Neural crest cell (in vitro differentiated cells): ENCODE measurements around the gene AARS1. TPM values are rescaled to one million over a fixed set of nuclear protein-coding genes. Genes with fewer than 3 reads are reported as not detected.
"Not testable (repeated sequence)": the region's sequence is repeated elsewhere in the genome, so short reads cannot be mapped to it uniquely, and the experiment has no call there.

Source experiments
- DNase-seq: peaks from one replicate; pipeline ENCODE4 v3.0.0; 2021; ENCODE audit warnings: low read depth, mixed read lengths, low spot score
- H3K27ac Mint-ChIP-seq: one replicate; pipeline ENCODE4 v1.8.0; 2021; ENCODE audit warnings: mild to moderate bottlenecking, mixed read lengths; ENCODE audit not compliant: unreplicated experiment
- H3K27me3 Mint-ChIP-seq: 2 replicates; pipeline ENCODE4 v1.8.0; 2021; ENCODE audit warnings: low read depth, mild to moderate bottlenecking, mixed read lengths
- H3K36me3 Mint-ChIP-seq: 2 replicates; pipeline ENCODE4 v1.8.0; 2021; ENCODE audit warnings: low read depth, mild to moderate bottlenecking, mixed read lengths
- H3K4me1 Mint-ChIP-seq: 2 replicates; pipeline ENCODE4 v1.8.0; 2021; ENCODE audit warnings: mixed read lengths
- H3K4me3 Mint-ChIP-seq: one replicate; pipeline ENCODE4 v1.8.0; 2021; ENCODE audit warnings: mild to moderate bottlenecking, mixed read lengths
- H3K9me3 Mint-ChIP-seq: 2 replicates; pipeline ENCODE4 v1.8.0; 2021; ENCODE audit warnings: mixed read lengths
- total RNA-seq: library from RNA; stranded (reverse); gene quantifications from 2 replicates; pipeline ENCODE4 v1.2.1, GENCODE V29; 2021
- TF ChIP-seq, protein P1 (sequence below): fragments of 200-600 bp; sonication (generic); conservative IDR thresholded peaks from 2 replicates; pipeline ENCODE4 v1.5.0; 2021; ENCODE audit warnings: antibody characterized with exemption, mild to moderate bottlenecking

The AARS1 gene
- total RNA-seq, 1 donor from 2014 or later, result 128 TPM

DNA sequence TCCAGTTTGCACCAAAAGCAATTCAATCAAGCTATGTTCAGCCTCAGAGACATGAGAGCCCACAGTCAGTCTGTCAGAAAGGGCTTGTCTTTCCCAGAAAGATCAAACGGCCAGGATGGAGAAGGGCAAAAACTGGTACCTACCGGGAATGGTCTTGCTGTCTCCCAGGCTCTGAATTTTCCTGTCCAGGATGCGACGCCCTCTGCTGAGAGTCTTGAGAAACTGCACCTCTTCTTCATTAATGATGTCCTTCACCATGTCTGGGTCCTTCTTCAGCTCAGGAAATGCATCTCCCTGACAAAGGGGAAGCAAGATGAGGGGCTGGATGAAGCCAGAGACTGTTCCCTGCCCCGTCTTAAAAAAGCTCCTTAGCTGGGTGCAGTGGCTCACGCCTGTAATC is 21.8 kb downstream of the AARS1 start:
- peak; percentile 58 for DNase-seq
- no peak overlapping the region for H3K27ac Mint-ChIP-seq

DNA sequence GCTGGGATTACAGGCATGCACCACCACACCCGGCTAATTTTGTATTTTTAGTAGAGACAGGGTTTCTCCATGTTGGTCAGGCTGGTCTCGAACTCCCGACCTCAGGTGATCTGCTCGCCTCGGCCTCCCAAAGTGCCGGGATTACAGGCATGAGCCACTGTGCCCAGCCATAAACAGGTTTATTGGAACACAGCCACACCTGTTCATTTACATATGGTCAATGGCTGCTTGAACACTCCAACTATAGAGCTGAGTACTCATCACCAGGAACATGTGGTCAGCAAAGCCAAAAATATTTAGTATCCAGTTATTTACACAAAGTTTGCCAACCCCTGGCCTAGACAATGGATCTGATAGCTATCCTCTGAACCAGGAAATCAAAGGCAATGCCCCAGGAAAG is 29.4 kb downstream of the AARS1 start:
- H3K9me3 Mint-ChIP-seq, DNase-seq, H3K4me1 Mint-ChIP-seq, H3K4me3 Mint-ChIP-seq, H3K27me3 Mint-ChIP-seq, H3K27ac Mint-ChIP-seq: not testable (repeated sequence)
- peaks cover 12% of the 10 kb centered on the region for H3K36me3 Mint-ChIP-seq

More for the DNA sequence above, 21.8 kb downstream of the AARS1 start:
- H3K27me3 Mint-ChIP-seq, result no peaks in the 10 kb centered on the region
- H3K4me1 Mint-ChIP-seq, result no peaks in the 10 kb centered on the region
- peaks cover 22% of the 10 kb centered on the region for H3K36me3 Mint-ChIP-seq
- H3K9me3 Mint-ChIP-seq, result no peaks in the 10 kb centered on the region
- H3K4me3 Mint-ChIP-seq, result no peak overlapping the region
- TF ChIP-seq, protein P1, sequence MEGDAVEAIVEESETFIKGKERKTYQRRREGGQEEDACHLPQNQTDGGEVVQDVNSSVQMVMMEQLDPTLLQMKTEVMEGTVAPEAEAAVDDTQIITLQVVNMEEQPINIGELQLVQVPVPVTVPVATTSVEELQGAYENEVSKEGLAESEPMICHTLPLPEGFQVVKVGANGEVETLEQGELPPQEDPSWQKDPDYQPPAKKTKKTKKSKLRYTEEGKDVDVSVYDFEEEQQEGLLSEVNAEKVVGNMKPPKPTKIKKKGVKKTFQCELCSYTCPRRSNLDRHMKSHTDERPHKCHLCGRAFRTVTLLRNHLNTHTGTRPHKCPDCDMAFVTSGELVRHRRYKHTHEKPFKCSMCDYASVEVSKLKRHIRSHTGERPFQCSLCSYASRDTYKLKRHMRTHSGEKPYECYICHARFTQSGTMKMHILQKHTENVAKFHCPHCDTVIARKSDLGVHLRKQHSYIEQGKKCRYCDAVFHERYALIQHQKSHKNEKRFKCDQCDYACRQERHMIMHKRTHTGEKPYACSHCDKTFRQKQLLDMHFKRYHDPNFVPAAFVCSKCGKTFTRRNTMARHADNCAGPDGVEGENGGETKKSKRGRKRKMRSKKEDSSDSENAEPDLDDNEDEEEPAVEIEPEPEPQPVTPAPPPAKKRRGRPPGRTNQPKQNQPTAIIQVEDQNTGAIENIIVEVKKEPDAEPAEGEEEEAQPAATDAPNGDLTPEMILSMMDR, result peak; percentile 68

DNA sequence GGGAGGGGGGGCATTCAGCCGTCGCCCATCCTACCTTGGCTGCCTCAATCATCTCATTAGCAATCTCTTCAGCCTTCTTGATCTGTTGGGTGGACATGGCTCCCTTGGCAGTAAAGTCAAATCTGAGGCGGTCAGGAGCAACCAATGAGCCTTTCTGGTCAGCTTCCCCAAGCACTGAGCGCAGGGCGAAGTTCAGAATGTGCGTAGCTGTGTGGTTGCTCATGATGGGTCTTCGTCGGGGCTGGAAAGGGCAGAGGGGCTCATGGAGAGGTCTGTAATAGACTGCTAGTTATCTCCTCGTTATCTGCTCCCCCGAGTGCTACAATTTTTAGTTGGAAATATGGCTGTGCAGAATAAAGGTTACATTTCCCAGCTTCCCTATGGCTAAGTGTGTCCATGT is 30.4 kb downstream of the AARS1 start:
- no peak for DNase-seq
- Mint-ChIP-seq H3K4me1 (no peaks in the 10 kb centered on the region), H3K9me3 (no peaks in the 10 kb centered on the region), H3K36me3 (peaks cover 12% of the 10 kb centered on the region), H3K27me3 (no peaks in the 10 kb centered on the region), H3K4me3 (no peak overlapping the region), H3K27ac (no peak overlapping the region)
- TF ChIP-seq, protein P1, result no peak

DNA sequence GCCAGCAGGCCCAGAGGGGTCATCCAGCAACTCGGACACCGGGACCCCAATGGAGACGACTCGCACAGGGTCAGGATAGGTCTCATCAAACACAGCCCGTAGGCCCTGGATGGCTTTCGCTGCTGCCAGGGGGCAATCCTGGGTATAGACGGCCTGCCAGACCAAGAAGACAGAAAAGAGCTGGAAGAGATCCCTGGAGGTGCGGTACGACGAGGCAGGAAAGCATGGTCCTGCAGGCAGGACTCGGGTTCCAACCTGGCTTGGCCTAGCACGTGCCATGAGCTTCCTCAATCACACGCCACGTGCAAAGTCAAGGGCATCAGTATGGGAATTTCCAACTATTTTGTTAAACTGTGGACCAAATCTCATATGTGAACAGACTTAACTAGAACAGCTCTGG is 31.2 kb downstream of the AARS1 start:
- H3K27ac Mint-ChIP-seq, result peak overlapping the region; percentile 27

DNA sequence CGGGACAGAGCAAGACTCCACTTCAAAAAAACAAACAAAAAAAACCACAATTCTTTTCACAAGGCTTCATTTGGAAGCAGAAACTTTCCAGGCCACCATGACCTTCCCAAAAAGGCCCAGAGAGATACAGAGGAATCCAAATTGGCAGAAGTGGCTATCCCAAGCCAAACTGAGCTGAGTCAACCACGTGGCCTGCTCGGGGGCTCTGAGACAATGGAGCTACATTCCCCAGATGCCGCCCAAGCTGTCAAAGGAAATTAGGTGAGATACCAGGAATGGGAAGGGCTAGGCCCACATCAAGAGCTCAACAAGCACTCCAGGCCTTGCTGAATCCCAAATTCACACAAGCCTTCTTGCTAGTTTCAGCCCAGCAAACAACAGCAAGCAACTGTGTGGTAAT is 31.9 kb downstream of the AARS1 start:
- Mint-ChIP-seq H3K36me3 (peaks cover 16% of the 10 kb centered on the region), H3K27ac (no peak overlapping the region), H3K9me3 (no peaks in the 10 kb centered on the region), H3K4me3 (no peak overlapping the region), H3K4me1 (no peaks in the 10 kb centered on the region), H3K27me3 (no peaks in the 10 kb centered on the region)
- no peak for DNase-seq
- TF ChIP-seq, protein P1, result no peak

More for the DNA sequence above, 31.2 kb downstream of the AARS1 start:
- Mint-ChIP-seq H3K4me1 (no peaks in the 10 kb centered on the region), H3K4me3 (no peak overlapping the region), H3K27me3 (no peaks in the 10 kb centered on the region), H3K9me3 (no peaks in the 10 kb centered on the region), H3K36me3 (peaks cover 15% of the 10 kb centered on the region)
- DNase-seq, result no peak
- TF ChIP-seq, protein P1, result no peak

DNA sequence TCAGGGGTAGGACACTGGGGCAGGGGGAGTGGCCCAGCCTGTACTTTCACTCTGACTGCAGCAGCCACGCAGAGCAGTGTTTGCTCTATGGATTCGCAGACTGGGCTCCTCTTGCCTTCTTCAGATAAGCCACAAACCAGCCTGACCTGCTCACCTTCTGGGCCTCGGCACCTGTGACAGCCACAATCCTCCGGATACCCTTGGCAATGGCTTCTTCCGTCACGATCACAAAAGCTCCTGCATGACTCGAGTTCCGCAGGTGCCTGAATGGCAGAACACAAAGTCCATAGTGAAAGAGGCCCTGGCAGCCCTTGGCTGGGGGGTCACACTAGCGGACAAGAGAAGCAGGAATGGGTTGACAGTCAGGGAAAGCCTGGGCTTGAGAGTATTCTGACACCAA is 33.7 kb downstream of the AARS1 start:
- peaks cover 21% of the 10 kb centered on the region for H3K36me3 Mint-ChIP-seq
- TF ChIP-seq, protein P1, result no peak
- peaks cover 4% of the 10 kb centered on the region for H3K4me1 Mint-ChIP-seq
- H3K27me3 Mint-ChIP-seq, result peaks cover 4% of the 10 kb centered on the region
- no peak for DNase-seq
- no peak overlapping the region for H3K4me3 Mint-ChIP-seq
- no peaks in the 10 kb centered on the region for H3K9me3 Mint-ChIP-seq
- no peak overlapping the region for H3K27ac Mint-ChIP-seq
